K562 (cell line): ENCODE results near the gene STK32C. TPM values are rescaled to one million over a fixed set of nuclear protein-coding genes. Genes with fewer than 3 reads are reported as not detected.

Source experiments
- COPS2 ChIP-seq: fragments of 450-650 bp; conservative IDR thresholded peaks from 2 replicates; pipeline ENCODE4 v1.6.1; 2016; ENCODE audit warnings: mild to moderate bottlenecking, moderate library complexity
- GABPB1 ChIP-seq: sonication (generic); formaldehyde crosslinking; IDR thresholded peaks from 2 replicates; pipeline ENCODE4 v1.8.0; 2022; ENCODE audit warnings: mild to moderate bottlenecking, missing genetic modification reagents
- MTA2 ChIP-seq: fragments of 450-650 bp; IDR thresholded peaks from 2 replicates; pipeline ENCODE4 v1.6.1; 2016; ENCODE audit warnings: low read depth
- OTX1 ChIP-seq: fragments of 450-650 bp; formaldehyde crosslinking; IDR thresholded peaks from 2 replicates; pipeline ENCODE4 v1.4.0; 2022; ENCODE audit warnings: mild to moderate bottlenecking
- SOX6 ChIP-seq: fragments of 450-650 bp; IDR thresholded peaks from 2 replicates; pipeline ENCODE4 v1.6.1; 2014; ENCODE audit warnings: mild to moderate bottlenecking
- TARDBP ChIP-seq: fragments of 450-650 bp; IDR thresholded peaks from 2 replicates; pipeline ENCODE4 v1.6.1; 2016
- TCFL5 ChIP-seq: fragments of 250-450 bp; sonication (Bioruptor Pico); conservative IDR thresholded peaks from 2 replicates; pipeline ENCODE4 v1.6.1; 2021; ENCODE audit warnings: mild to moderate bottlenecking, moderate library complexity, matching md5 sums
- ZFPM2 ChIP-seq: fragments of 250-450 bp; sonication (Bioruptor Pico); IDR thresholded peaks from 2 replicates; pipeline ENCODE4 v1.5.1; 2022; ENCODE audit warnings: mild to moderate bottlenecking
- ZSCAN29 ChIP-seq: fragments of 450-650 bp; IDR thresholded peaks from 2 replicates; pipeline ENCODE4 v1.6.1; 2017
- polyA plus RNA-seq, 8 experiments: library from polyadenylated mRNA; depleted of rRNA in 4 of 8; stranded (reverse) in 5 of 8; unstranded in 3 of 8; fragments of >200 nt; fragmentation: Nextera tagmentation in 2 of 8; fragmentation: Illumina TruSeq in 1 of 8; extraction: Ambion mirVana in 2 of 8; extraction: Trizol in 1 of 8; gene quantifications; 2 replicates each; pipeline versions ENCODE4 v1.2.1 to v1.2.3, GENCODE V29; 2011 to 2014; ENCODE audit warnings: inconsistent platforms in 1 of 8, missing spikeins in 1 of 8
- total RNA-seq, 7 experiments: library from RNA; depleted of rRNA in 6 of 7; stranded (reverse); fragments of >200 nt in 6 of 7; fragmentation: Illumina TruSeq in 2 of 7; extraction: Trizol in 2 of 7; gene quantifications; 2 replicates each; pipeline versions ENCODE4 v1.2.1 to v1.2.3, GENCODE V29; 2011 to 2021; ENCODE audit warnings: low replicate concordance in 1 of 7
- TF ChIP-seq, protein P1 (sequence below): fragments of 250-450 bp; sonication (Bioruptor Pico); IDR thresholded peaks from 2 replicates; pipeline ENCODE4 v1.4.0; 2020; ENCODE audit warnings: mild to moderate bottlenecking
- TF ChIP-seq, protein P2 (sequence below): fragments of 250-450 bp; sonication (Bioruptor Pico); IDR thresholded peaks from 2 replicates; pipeline ENCODE4 v1.8.0; 2021; ENCODE audit warnings: mild to moderate bottlenecking, moderate library complexity
- TF ChIP-seq, protein P3 (sequence below): sonication (generic); formaldehyde crosslinking; IDR thresholded peaks from 2 replicates; pipeline ENCODE4 v1.8.0; 2022; ENCODE audit warnings: mild to moderate bottlenecking, low read depth, missing genetic modification reagents
- TF ChIP-seq, protein P4 (sequence below), 2 experiments: fragments of 450-650 bp; formaldehyde crosslinking in 1 of 2; IDR thresholded peaks; 2 replicates each; pipeline versions ENCODE4 v1.4.0 to v1.6.1; 2014 to 2020; ENCODE audit warnings: mild to moderate bottlenecking in 2 of 2, borderline replicate concordance in 1 of 2, low read depth in 1 of 2

STK32C gene
- total and polyA plus RNA-seq, 9 of the 15 experiments (the other 6 are each of a cell fraction or from before 2014, with no cell fraction given) = 1.5 to 20.9 (median 6.5) TPM

GRCh38 chr10:132329565-132330485 lies 22.1 kb upstream of the STK32C start (continued):
- TF ChIP-seq, protein P1, sequence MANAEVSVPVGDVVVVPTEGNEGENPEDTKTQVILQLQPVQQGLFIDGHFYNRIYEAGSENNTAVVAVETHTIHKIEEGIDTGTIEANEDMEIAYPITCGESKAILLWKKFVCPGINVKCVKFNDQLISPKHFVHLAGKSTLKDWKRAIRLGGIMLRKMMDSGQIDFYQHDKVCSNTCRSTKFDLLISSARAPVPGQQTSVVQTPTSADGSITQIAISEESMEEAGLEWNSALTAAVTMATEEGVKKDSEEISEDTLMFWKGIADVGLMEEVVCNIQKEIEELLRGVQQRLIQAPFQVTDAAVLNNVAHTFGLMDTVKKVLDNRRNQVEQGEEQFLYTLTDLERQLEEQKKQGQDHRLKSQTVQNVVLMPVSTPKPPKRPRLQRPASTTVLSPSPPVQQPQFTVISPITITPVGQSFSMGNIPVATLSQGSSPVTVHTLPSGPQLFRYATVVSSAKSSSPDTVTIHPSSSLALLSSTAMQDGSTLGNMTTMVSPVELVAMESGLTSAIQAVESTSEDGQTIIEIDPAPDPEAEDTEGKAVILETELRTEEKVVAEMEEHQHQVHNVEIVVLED (CRISPR knock-in tag) = no peak
- TF ChIP-seq COPS2 (no peak), TARDBP (no peak), TCFL5 (CRISPR knock-in tag) (no peak), OTX1 (no peak), SOX6 (no peak), ZSCAN29 (no peak), ZFPM2 (CRISPR knock-in tag) (no peak), MTA2 (no peak), GABPB1 (no peak)
- TF ChIP-seq, protein P2, sequence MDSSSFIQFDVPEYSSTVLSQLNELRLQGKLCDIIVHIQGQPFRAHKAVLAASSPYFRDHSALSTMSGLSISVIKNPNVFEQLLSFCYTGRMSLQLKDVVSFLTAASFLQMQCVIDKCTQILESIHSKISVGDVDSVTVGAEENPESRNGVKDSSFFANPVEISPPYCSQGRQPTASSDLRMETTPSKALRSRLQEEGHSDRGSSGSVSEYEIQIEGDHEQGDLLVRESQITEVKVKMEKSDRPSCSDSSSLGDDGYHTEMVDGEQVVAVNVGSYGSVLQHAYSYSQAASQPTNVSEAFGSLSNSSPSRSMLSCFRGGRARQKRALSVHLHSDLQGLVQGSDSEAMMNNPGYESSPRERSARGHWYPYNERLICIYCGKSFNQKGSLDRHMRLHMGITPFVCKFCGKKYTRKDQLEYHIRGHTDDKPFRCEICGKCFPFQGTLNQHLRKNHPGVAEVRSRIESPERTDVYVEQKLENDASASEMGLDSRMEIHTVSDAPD (CRISPR knock-in tag) = no peak
- TF ChIP-seq, protein P3, sequence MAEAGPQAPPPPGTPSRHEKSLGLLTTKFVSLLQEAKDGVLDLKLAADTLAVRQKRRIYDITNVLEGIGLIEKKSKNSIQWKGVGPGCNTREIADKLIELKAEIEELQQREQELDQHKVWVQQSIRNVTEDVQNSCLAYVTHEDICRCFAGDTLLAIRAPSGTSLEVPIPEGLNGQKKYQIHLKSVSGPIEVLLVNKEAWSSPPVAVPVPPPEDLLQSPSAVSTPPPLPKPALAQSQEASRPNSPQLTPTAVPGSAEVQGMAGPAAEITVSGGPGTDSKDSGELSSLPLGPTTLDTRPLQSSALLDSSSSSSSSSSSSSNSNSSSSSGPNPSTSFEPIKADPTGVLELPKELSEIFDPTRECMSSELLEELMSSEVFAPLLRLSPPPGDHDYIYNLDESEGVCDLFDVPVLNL (CRISPR knock-in tag) = no peak
- TF ChIP-seq, protein P4, sequence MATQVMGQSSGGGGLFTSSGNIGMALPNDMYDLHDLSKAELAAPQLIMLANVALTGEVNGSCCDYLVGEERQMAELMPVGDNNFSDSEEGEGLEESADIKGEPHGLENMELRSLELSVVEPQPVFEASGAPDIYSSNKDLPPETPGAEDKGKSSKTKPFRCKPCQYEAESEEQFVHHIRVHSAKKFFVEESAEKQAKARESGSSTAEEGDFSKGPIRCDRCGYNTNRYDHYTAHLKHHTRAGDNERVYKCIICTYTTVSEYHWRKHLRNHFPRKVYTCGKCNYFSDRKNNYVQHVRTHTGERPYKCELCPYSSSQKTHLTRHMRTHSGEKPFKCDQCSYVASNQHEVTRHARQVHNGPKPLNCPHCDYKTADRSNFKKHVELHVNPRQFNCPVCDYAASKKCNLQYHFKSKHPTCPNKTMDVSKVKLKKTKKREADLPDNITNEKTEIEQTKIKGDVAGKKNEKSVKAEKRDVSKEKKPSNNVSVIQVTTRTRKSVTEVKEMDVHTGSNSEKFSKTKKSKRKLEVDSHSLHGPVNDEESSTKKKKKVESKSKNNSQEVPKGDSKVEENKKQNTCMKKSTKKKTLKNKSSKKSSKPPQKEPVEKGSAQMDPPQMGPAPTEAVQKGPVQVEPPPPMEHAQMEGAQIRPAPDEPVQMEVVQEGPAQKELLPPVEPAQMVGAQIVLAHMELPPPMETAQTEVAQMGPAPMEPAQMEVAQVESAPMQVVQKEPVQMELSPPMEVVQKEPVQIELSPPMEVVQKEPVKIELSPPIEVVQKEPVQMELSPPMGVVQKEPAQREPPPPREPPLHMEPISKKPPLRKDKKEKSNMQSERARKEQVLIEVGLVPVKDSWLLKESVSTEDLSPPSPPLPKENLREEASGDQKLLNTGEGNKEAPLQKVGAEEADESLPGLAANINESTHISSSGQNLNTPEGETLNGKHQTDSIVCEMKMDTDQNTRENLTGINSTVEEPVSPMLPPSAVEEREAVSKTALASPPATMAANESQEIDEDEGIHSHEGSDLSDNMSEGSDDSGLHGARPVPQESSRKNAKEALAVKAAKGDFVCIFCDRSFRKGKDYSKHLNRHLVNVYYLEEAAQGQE (IDR thresholded peaks at IDR 0.05; ENCODE audit: borderline replicate concordance) = no peak
- TF ChIP-seq, protein P4 (CRISPR knock-in tag; IDR thresholded peaks at IDR 0.05; ENCODE audit: low read depth) = no peak
